Nucleus accumbens (tissue), 56 donors: Measurements from ENCODE around the gene RNASET2.
"Not testable (repeated sequence)": the region's sequence is repeated elsewhere in the genome, so short reads cannot be mapped to it uniquely, and the experiment has no call there.

Experiments used
- DNase-seq, 56 donors: peaks; one replicate each; lab custom pipeline; 2025; lab: John Stamatoyannopoulos, UW

Gene RNASET2

DNA sequence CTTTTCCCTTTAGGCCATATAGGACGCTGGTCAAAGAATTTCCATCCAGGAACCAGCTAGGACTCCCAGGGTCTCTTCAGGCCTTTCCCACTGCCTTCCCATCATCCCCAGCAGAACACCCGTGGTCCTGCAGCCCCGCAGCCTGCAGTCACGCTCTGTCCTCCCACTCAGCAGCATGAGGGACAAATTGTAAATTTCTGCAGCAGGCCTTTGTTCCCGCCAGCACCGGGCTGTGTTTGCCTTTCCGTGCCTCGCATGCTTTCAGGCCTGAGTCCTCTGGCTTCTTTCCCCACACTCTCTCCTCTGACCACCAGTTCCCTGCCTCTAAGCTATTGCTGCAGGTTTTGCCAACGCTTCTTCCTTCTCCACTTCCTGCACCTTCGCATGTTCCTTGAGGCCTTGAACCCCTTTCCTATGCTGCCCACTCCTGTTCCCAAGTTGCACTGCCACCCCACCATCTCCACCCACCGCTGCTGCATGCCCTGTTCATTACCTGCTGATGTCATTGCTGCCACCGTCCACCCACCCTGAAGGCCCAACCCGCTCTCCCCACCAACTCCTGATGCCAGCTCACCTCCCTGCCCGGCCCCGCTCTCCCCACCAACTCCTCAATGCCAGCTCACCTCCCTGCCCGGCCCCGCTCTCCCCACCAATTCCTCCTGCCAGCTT, 49.8 kb downstream of the RNASET2 start:
- peak in 25 of 56 donors; percentile 21 to 69 (median 51) for DNase-seq

DNA sequence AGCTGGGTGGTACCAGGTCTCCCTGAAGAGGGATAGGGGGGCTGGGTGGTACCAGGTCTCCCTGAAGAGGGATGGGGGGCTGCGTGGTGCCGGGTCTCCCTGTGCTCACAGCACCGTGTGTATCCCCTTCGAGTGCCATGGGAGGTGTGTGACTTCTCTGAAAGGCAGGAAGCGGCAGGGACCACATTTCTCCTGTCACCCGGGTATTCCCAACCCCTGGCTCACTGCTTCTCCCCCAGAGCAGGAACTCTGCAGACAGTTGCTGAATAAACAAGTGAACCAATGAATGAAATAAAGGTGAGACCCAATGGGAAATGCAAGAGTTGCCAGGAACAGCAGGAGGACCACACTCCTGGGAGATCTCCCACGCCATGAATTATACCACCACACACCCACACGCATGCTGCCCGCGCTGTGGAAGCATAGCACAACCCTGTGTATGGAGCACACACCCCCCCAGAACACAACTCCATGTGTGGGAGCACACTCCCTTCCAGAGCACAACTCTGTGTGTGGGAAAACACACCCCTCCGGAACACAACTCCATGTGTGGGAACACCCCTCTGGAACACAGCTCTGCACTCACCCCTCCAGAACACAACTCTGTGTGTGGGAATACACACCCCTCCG, 50.7 kb downstream of the RNASET2 start:
- DNase-seq, result peak in 7 of 56 donors; percentile 27 to 49 (median 40)

DNA sequence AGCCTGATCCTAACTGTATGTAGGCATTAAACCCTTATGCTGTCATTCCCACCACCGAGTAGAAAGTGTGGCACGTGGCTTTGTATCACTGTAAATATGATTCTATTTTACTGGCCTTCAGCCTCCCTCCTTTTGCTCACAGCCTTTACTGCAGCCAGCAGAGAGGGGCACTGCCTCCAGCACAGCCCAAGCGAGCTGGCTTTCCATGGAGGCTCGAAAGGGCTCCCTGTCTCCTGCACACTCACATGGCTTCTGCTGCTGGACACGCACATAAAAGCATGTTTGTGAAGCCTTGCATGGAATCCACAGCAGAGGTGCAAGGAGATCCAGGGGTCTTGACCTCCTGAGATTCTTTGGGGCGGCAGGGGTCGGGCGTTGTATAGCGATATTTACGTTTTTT, 51.3 kb downstream of the RNASET2 start:
- DNase-seq, result no peak

DNA sequence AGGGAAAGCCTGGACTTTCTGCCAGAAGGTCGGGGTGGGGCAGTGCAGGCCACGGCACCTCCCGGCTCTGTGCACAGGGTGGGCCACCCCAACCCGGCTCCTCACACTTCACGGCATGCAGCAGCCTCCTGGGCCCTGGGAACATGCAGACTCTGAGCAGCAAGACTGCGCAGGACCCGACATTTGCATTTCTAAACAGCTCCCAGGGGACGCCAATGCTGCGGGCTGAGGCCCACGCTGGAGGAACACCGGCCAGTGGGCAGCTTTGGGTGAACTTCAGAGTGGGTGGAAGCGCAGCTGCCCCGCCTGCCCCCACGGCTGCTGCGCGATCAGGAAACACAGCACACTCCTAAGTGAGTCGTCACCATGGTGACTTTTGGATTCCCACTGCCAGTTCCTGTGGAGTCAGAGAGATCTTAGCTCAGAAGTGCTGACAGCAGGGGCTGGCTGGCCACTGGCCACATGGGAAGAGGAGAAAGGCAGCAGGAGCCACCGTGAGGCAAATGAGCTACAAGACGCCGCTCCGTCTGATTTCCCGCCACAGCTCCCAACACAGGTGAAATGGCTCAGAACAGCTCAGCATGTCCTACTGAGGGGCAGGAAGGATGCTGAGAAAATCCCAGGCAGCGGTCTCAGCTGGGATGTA, 52.1 kb downstream of the RNASET2 start:
- DNase-seq, result peak in 24 of 56 donors; percentile 18 to 79 (median 55)

DNA sequence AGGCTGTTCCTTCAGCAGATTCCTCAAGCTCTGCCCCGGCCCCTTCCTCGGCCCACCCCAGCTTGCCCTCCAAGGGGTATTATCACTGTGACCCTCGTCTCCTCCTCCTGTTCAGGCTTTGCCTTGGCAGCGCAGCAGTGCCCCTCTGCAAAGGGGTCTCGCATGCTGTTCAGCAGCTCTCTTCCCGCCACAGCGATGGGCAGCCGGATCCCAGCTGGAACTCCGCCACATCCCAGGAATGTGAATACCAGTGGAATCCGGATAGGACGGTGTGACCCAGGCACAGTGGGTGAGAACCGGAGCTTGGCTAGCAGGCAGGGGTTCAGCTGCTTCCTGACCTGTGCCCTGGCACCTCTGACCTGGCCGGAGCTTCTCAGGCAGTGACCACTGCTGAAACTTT, 52.9 kb downstream of the RNASET2 start:
- no peak for DNase-seq

DNA sequence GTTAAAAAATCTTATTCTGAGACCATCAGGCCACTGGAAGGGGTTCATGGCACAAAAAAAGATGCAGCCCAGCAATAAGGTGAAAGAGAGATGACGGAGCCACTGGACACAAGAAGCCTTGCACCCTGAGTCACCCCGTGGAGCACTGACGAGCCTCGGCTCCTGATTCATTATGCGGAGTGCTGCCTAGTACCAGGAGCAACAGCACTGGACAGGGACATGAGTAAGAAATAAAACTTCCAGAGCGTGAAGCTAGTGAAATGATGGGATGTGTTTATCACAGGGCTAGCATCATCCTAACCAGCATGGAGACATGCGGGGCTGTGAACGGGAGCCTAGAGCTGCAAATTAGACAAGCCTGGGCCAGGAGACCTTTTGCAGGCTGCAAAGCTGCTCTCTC, 53.3 kb downstream of the RNASET2 start:
- no peak for DNase-seq

DNA sequence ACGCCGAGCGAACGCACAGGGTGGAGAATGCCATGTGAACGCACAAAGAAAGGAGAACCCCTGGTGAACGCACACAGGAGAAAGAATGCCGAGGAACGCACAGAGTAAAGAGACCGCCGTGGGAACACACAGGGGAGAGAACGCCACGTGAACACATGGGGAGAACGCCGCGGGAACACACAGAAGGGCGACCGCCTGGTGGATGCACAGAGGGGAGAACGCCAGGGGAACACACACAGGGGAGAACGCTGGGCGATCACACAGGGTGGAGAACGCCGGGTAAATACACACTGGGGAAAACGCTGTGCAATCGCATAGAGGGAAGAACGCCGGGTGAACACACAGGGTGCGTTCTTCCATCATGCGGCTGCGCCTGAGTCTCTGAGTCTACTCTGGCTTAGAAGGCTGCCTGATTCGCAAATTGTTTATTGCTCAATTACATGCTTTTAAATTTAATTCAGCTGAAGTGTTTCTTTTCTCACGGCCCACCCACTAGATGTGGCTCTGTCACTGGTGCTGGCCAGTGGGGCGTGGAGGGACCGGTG, 54.1 kb downstream of the RNASET2 start:
- no peak for DNase-seq

DNA sequence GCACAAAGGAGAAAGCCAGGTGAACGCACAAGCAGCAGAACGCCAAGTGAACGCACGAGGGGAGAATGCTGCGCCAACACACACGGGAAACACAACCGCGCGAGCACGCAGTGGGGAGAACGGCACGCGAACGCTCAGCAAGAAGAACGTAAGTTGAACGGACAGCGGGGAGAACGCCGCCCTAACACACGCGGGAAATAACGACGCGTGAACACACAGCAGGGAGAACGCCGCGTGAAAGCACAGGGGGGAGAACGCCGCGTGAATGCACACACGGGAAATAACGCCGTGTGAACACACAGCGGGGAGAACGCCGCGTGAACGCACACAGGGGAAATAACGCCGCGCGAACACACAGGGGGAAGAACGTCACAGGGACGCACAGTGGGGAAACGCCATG, 54.7 kb downstream of the RNASET2 start:
- no peak for DNase-seq

DNA sequence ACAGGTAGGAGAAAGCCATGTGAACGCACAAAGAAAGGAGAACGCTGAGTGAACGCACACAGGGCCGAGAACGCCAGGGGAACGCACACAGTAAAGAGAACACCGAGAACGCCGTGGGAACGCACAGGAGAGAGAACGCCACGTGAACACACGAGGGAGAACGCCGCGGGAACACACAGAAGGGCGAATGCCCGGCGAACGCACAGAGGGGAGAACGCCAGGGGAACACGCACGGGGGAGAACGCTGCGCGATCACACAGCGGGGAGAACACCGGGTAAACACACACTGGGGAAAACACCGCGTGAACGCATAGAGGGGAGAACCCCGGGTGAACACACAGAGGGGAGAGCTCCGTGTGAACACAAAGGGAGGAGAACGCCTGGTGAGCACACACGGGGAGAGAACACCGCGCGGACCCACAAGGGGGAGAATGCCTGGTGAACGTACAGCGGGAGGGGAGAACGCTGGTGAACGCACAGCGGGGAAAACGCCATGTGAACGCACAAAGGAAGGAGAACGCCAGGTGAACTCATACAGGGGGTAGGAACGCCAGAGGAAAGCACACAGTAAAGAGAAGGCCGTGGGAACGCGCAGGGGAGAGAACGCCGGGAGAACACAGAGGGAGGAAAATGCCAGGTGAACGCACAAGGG, 55.3 kb downstream of the RNASET2 start:
- DNase-seq, result no peak

DNA sequence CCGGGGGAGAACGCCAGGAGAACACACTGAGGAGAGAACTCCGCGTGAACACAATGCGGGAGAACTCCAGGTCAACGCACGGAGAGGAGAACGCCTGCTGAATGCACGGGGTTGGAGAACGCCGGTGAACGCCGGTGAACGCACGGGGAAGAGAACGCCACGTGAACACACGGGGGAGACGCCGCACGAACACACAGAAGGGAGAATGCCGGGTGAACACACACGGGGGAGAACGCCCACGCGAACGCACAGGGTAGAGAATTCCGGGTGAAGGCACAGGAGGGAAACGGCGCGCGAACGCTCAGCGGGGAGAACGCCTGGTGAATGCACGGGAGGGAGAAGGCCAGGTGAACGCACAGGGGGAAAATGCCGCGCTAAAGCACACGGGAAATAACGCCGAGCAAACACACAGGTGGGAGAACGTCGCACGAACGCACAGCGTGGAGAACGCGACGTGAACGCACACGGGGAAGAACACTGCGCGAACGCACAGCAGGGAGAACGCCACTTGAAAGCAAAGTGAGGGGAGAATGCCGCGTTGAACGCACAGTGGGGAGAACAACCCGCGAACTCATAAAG, 56.1 kb downstream of the RNASET2 start:
- no peak for DNase-seq

DNA sequence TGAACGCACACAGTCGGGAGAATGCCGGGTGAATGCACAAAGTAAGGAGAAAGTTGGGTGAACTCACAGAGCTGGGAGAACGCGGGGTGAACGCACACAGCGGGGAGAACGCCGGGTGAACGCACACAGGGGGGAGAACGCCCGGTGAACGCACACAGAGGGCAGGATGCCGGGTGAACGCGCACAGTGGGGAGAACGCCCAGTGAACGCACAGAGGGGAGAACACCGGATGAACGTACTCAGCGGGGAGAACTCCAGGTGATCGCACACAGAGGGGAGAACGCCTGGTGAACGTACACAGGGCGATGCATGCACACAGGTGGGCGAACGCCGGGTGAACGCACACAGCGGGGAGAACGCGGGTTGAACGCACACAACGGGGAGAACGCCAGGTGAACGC, 57.4 kb downstream of the RNASET2 start:
- no peak for DNase-seq

DNA sequence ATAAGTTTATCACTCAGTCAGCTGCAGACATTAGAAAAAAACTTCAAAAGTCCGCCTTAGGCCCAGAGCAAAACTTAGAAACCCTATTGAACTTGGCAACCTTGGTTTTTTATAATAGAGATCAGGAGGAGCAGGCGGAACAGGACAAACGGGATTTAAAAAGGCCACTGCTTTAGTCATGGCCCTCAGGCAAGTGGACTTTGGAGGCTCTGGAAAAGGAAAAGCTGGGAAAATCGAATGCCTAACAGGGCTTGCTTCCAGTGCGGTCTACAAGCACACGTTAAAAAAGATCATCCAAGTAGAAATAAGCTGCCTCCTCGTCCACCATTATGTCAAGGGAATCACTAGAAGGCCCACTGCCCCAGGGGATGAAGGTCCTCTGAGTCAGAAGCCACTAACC, 61.7 kb downstream of the RNASET2 start:
- DNase-seq, result not testable (repeated sequence)

DNA sequence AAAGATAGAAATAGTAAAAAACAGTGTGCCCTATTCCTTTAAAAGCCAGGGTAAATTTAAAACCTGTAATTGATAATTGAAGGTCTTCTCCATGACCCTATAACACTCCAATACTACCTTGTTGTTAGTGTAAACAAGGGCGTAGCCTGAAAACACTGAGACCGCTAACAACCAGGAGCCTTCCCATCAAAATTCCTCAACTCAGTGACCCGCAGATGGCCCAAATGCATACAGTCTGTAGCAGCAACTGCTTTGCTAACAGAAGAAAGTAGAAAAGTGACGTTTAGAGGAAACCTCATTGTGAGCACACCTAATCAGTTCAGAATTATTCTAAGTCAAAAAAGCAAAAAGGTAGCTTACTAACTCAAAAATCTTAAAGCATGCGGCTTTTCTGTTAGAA, 63.9 kb downstream of the RNASET2 start:
- DNase-seq, result not testable (repeated sequence)

DNA sequence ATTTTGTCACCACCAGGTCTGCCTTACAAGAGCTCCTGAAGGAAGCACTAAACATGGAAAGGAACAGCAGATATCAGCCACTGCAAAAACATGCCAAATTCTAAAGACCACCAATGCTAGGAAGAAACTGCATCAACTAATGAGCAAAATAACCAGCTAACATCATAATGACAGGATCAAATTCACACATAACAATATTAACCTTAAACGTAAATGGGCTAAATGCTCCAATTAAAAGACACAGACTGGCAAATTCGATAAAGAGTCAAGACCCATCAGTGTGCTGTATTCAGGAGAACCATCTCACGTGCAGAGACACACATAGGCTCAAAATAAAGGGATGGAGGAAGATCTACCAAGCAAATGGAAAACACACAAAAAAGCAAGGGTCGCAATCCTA, 69.6 kb downstream of the RNASET2 start:
- DNase-seq, result not testable (repeated sequence)

DNA sequence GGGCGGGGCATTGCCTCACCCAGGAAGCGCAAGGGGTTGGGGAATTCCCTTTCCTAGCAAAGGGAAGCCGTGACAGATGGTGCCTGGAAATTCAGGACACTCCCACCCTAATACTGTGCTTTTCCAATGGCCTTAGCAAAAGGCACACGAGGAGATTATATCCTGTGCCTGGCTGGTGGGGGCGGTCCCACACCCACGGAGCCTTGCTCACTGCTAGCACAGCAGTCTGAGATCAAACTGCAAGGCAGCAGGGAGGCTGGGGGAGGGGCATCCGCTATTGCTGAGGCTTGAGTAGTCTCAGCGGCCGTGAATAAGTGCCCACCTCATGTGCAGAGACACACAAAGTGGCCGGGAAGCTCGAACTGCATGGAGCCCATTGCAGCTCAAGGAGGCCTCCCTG, 71.4 kb downstream of the RNASET2 start:
- DNase-seq, result not testable (repeated sequence)

DNA sequence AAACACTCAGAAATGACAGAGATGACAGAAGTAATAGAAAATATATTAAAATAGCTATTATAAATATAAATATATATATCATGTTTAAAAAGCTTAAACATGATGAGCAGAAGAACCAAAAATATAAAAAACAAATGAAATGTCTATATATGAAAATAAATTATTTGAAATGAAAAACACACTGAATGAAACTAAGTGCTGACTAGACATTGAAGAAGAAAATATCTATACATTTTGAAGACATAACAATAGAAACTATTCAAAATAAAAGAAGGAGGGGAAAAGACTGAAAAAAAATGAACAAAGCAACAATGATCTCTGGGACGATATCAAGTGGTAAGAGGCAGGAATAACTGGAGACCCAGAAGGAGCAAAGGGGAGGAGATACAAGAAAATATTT, 76.8 kb downstream of the RNASET2 start:
- no peak for DNase-seq
